SHP77 treated with DMSO at 0.1 percent for 48 hours (cell line): Measurements from ENCODE around the gene KLHL29.
"Not testable (repeated sequence)": the region's sequence is repeated elsewhere in the genome, so short reads cannot be mapped to it uniquely, and the experiment has no call there.

Source experiments
- DNase-seq: peaks from one replicate; lab custom pipeline; 2025; lab: John Stamatoyannopoulos, UW

KLHL29 gene

GRCh38 chr2:23367760-23368159, 17.2 kb upstream of the KLHL29 start:
- no peak for DNase-seq

GRCh38 chr2:23373666-23374065, 11.3 kb upstream of the KLHL29 start:
- DNase-seq: no peak

- no peak for DNase-seq
These were observed 9.5 kb upstream of the KLHL29 start for GRCh38 chr2:23375448-23375847.

- DNase-seq: no peak
These were observed 8.9 kb upstream of the KLHL29 start for GRCh38 chr2:23376075-23376474.

- DNase-seq: no peak
These were observed 8.0 kb upstream of the KLHL29 start for GRCh38 chr2:23376972-23377371.

GRCh38 chr2:23377771-23378170, 7.2 kb upstream of the KLHL29 start:
- no peak for DNase-seq

DNA sequence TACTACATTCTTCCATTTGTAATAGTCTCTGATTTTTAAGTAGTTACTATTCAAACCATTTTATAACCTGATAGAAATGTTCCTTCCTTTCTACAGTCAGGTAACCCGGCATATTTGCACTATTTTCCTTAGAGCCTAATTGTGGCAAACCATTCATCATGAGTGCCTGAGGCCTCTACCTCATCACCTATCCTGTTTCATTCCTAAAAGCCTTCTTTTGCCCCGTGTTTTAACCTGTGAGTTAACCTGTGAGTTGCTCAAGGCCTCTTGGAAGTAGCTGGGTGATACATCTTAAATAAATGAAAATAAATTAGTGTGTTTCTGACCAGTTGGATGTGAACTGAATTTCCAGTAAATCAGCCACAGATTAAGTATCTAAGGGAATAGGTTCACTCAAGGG, 6.5 kb upstream of the KLHL29 start:
- no peak for DNase-seq

GRCh38 chr2:23379220-23379695, 5.7 kb upstream of the KLHL29 start:
- DNase-seq: no peak

- no peak for DNase-seq
These were observed 4.4 kb upstream of the KLHL29 start for GRCh38 chr2:23380562-23381065.

GRCh38 chr2:23381084-23381483, 3.9 kb upstream of the KLHL29 start:
- DNase-seq: peak; percentile 59

- DNase-seq: no peak
These were observed 3.5 kb upstream of the KLHL29 start for GRCh38 chr2:23381485-23381884.

DNA sequence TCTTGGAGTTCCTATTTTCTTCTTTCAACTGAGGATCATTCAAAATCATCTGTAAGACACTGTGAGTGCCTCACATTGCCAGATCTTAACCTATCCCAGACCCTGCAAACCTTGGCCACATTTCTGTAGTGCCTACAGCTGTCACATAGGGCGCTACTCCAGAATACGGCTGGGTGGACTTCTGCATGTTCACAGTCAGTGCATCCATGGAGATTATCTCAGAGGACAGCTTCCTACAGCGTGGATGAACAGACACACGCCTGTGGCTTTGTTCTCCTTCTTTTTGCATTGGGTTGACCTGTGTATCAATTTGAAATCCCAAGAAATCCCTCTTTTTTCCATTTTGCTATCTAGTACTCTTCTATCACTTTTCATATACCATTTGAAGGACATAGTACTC, 1.9 kb upstream of the KLHL29 start:
- DNase-seq: no peak

GRCh38 chr2:23385351-23385747, 370 bp downstream of the KLHL29 start:
- no peak for DNase-seq

DNA sequence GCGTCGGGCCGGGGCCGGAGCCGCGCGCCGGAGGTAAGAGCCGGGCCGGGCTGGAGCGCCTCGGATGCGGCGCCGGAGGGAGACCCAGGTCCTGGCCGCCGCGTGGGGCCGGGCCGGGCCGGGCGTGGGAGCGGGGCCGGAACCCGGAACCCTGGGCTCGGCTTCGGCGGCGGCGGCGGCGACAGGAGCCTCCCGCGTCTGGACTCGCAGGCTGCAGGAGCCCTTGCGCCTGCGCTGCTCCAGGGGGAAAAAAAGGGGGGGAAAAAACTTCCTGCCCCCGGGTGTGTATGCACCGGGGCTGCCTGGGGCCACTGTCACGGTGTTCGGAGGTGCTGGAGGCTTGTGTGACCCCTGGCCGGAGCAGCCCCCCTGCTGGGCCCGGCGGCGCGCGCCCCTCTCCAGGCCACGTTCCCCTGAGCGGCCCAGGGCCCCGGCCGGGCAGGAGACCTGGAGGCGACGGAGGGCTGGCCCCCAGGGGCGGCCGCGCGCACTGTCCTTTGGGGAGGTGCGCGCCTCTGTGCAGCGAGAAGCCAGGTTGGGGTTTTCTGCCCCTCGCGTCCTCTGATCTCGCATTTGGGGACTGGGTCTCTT, 864 bp downstream of the KLHL29 start:
- DNase-seq: no peak

GRCh38 chr2:23386339-23387220, 1.6 kb downstream of the KLHL29 start:
- no peak for DNase-seq

- DNase-seq: no peak
These were observed 2.2 kb downstream of the KLHL29 start for GRCh38 chr2:23387221-23387550.

DNA sequence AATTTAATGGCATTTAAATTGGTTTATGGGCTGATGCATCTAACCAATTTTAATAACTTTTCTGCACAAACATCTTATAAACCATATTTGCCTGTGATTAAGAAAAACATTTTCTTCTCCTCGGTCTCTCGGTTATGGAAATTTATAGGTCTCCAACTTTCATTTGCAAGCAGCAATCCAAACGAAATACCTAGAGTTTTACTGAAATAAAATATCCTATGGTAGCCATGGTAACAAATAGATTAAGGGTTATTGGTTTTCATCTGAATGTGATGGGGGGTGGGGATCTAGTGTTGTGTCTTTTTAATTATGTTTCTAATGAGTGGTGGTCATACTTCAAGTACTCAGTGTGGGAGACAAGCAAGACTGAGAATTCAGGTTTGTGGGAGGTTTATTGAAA, 2.9 kb downstream of the KLHL29 start:
- DNase-seq: no peak

DNA sequence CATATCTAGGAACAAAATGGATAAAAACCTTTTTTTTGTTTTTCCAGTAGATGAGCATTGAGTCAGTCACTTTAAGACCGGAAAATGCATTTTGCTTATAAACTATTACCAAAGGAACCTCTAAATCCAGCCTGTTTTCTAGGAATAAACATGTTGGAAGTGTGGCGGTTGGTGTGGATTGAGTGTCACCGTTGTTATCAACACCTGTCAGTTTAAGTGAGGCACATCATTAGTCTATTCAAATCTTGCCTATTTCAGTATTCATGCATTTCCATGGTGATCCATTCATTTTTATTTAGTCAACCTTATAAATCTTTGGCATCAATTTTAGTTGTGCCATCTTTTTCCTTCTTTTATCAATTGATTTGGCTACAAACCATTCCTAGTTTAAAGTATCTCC, 3.3 kb downstream of the KLHL29 start:
- DNase-seq: no peak

DNA sequence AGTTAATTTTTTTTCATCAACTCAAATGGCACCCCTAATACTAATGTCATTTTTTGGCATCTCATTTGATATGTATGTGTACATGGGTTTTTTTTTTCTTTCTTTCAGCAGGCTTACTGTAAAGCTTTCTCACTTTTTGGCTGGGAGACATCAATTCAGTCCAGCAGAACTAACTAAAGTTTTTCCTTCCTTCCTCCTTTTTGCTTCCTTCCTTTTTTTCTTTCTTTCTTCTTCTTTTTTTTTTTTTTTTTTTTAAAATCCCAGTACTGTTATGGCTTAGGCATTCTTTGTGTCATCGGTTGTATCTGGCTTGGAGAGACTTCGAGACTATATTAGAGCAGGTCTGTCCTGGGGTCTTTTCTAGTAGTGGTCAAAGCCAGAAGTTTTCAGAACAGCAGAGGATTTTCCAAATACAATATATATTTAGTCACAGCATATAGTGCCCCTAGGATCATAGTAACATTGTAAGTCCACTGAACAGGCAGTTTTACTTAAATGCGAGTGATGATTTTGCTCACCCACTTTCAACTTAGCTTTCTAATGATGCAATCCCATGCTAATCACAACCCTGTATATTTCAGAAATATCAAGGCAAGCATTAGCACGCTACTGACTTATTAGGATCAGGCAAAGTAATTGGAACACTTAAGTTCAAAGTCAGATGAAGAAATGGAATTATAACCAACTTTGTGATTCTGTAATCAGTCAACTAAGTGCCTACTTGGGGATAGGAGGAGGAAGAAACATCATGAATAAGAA, 4.0 kb downstream of the KLHL29 start:
- no peak for DNase-seq

- peak; percentile 87 for DNase-seq
These were observed 5.2 kb downstream of the KLHL29 start for GRCh38 chr2:23390152-23390551.

- DNase-seq: not testable (repeated sequence)
These were observed 6.3 kb downstream of the KLHL29 start for GRCh38 chr2:23391237-23391736.

- DNase-seq: no peak
These were observed 8.7 kb downstream of the KLHL29 start for GRCh38 chr2:23393722-23394121.

DNA sequence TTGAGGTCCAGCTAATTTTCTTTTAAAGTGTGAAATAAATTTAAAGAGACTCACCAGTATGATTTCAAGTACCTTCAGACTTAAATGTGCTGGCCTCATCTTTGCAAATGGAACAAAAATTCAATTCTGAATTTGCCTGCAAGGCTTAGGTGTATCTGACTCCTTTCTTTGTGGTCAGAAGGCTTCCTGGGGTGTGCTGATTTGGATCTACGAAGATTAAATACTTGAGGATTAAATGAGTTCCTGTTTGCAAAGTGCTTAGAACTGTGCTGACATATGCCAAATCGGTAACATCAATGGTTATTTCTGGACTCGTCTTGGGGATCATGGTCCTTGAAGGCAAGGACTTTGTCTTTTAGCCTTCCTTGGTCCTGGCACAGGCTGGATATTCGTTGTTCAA, 9.7 kb downstream of the KLHL29 start:
- no peak for DNase-seq
